HG02973 (cell line): Measurements from ENCODE around the gene PCSK5.

Experiments
- ATAC-seq: cut with Tn5 transposase; IDR thresholded peaks from one replicate; pipeline ENCODE4 v1.9.1; 2021; ENCODE audit warnings: moderate library complexity; ENCODE audit not compliant: unreplicated experiment

The PCSK5 gene

GRCh38 chr9:76176171-76176570, 285.7 kb downstream of the PCSK5 start:
- ATAC-seq = no peak

DNA sequence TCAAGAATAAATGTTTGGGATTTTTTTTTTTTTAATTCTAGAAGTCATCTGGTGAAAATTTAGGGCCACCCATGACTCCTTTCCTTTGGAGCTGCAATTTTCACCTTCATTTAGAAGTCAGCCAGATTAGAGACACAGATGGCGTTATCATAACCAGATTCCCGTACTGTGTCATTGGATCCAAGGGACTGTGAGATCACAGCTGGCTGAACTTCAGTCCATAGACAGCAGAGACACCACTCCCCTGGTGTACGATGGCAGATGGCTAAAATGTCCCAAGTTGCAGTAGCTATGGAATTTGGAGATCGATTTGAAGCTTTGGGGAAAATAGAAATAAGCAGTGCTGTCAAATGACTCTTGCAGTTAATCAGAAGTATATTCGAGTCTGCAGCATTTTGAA, 287.5 kb downstream of the PCSK5 start:
- ATAC-seq = no peak

DNA sequence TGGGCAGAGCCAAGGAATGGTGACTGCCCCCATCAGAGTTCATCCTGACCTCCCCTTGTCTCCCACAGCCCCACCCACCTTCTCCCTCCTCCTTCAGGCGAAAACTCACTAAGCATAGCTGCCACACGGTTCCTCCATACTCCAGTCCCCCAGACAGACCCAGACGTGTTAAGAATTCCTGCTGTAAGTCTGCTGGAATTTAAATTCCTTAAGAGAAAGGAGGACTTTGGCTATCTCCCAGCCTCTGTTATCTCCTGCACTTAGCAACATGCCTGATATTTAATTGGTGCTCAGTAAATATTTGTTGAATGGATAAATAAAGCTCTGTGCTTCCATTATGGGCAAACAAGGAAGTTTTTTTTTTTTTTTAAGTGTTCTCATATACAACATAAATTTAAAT, 290.1 kb downstream of the PCSK5 start:
- no peak for ATAC-seq

DNA sequence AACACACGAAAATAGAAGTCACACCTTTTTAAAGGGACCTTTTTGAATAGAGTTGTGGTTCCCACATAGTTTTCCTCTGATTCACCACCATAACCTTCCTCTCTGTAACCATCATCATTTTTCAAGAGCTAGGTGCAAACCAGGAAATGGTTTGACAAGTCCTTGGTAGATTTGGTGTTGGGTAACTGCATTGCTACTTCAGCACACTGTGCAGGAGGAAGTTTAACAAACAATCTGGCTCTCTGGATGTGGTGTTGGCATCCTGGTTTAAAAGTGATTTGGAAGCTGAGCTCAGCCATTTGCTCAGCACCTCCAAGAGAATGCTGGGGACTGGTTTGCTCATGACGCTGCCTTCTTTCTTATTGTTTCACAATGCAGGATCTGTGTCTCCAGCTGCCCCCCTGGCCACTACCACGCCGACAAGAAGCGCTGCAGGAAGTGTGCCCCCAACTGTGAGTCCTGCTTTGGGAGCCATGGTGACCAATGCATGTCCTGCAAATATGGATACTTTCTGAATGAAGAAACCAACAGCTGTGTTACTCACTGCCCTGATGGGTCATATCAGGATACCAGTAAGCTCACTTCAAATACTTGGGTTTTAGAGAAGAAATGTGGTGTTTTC, 290.7 kb downstream of the PCSK5 start:
- no peak for ATAC-seq

GRCh38 chr9:76181781-76182180, 291.3 kb downstream of the PCSK5 start:
- no peak for ATAC-seq

DNA sequence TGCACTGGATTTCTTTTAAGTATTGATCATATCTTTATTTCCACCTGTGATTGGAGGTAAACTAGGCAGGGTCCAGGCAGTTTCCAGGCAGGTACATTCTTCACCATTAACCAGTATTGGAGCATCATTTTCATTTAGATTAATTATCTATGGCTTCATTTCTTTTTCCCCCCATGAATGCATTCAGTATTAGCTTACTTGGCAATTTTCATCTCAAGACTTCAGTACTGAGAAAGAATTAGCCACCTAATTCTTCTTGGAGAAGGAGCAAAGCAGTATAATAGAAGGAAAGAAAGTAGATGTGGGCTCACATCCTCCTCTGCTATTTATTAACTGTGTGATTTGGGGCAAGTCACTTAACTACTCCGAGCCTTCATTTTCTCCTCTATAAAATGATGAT, 295.0 kb downstream of the PCSK5 start:
- ATAC-seq = no peak

DNA sequence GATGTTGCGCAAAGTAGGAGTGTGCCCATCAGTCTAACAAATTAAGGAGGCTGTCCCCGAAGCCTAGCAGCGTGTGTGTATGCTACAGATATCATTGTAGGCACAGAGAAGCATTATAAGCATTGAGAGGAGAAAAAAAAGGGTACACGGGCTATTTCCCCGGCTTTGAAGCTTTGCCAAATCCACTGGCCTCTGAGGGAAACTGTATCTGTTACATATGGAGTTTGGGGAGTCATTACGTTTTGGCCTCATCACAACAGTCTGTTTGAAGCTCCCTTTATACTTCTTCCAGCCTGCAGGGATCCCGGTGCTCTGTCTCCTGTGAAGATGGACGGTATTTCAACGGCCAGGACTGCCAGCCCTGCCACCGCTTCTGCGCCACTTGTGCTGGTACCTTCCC, 297.8 kb downstream of the PCSK5 start:
- no peak for ATAC-seq

DNA sequence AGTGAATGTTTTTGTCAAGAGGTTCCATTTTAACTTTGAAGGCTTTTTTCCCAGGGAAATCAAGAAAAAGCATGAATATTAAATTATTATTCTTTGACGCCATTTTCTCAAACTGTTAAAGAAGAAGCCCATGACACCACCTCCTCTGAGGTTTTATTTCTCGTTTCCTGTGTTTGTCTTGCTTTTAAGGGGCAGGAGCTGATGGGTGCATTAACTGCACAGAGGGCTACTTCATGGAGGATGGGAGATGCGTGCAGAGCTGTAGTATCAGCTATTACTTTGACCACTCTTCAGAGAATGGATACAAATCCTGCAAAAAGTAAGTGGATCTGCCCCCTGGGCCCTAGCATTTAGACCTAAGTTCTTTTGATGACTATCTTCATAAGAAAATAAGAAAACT, 298.4 kb downstream of the PCSK5 start:
- no peak for ATAC-seq

GRCh38 chr9:76191493-76191892, 301.0 kb downstream of the PCSK5 start:
- no peak for ATAC-seq

GRCh38 chr9:76192013-76192412, 301.5 kb downstream of the PCSK5 start:
- ATAC-seq = no peak

GRCh38 chr9:76194896-76195295, 304.4 kb downstream of the PCSK5 start:
- ATAC-seq = no peak

DNA sequence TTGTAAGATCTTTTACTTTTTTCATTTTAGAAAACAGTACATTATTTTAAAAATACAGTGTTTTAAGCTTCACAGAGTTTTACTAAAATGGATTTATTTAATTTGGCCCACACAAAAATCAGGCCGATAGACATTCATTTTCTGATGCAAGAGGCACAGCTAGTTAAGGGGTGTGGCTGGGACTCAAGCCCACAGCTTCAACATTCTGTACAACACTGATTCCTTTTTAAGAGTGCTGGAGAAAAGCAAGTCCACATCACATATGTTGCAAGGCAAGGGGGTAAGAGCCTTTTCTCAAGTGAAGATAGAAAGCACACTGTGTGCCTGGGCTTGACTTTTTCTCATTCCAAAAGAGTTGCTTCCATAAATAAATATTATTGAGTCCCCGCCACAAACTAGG, 307.9 kb downstream of the PCSK5 start:
- ATAC-seq = no peak

- no peak for ATAC-seq
Measured at GRCh38 chr9:76200315-76200714, 309.8 kb downstream of the PCSK5 start.

DNA sequence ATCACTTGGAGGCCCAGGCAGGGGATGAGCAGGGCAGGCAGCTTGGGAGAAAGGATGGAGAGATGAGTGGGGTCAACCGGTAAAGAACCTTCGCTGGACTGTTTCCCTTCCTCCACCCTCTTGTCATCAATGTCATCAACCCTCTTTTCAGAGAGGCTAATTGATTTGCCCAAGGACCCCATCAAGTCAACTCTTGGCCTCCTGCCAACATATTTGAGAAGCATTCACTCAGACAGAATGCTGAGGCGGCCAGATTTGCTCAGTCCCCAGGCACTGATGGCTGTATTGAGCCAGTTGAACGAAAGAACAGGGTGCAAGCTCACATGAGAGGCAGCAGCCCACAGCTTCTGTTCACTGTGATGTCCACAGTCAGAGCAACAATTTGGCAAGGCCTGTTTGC, 310.3 kb downstream of the PCSK5 start:
- ATAC-seq = no peak

GRCh38 chr9:76203373-76203772, 312.9 kb downstream of the PCSK5 start:
- ATAC-seq = no peak

DNA sequence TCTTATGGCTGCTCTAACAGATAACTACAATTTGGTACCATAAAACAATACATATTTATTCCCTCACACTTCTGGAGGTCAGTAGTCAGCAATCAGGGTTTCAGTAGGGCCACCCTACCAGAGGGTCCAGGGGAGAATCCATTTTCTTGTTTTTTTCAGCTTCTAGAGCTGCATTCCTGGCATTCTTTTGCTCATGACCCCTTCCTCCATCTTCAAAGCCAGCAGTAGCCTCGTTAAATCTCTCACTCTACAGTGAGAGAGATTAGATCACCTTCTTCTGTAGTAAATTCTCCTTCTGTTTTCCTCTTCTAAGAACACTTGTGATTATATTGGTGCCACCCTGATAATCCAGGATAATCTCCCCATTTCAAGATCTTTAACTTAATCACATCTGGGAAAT, 316.3 kb downstream of the PCSK5 start:
- ATAC-seq = no peak

- no peak for ATAC-seq
Measured at GRCh38 chr9:76213751-76214150, 323.3 kb downstream of the PCSK5 start.

- no peak for ATAC-seq
Measured at GRCh38 chr9:76215066-76215465, 324.6 kb downstream of the PCSK5 start.

DNA sequence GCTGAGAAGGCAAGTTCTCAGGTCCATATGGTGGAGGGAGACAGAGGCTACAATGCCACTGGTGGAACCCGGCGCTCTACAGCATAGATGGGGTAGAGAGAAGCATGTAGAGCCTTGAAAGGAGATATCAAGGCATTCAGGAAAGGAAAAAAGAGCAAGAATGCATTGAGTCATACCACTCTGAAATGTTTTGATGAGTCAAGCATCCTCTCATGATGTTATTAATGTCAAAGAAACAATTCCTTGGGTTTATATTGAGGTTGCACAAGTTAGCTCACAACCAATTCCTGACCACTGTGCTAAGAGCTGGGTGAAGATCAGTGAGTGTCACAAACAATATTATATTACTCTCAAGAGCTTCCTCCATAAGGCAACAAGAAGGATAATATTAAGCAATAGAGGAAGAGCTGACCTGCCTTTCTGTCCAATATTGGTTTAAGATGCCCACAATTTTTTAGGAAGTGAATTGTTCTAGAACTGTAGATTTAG, 325.7 kb downstream of the PCSK5 start:
- no peak for ATAC-seq

GRCh38 chr9:76218117-76218885, 327.8 kb downstream of the PCSK5 start:
- ATAC-seq = no peak

GRCh38 chr9:76218886-76219445, 328.5 kb downstream of the PCSK5 start:
- ATAC-seq = no peak

- ATAC-seq = no peak
Measured at GRCh38 chr9:76219560-76220151, 329.2 kb downstream of the PCSK5 start.
